Epithelial cell of proximal tubule (primary cell): ENCODE results near the gene ANKEF1. TPM values are rescaled to one million over a fixed set of nuclear protein-coding genes. Genes with fewer than 3 reads are reported as not detected.

Source experiments
- DNase-seq: peaks from one replicate; pipeline ENCODE4 v3.0.0-alpha.2; 2011; ENCODE audit warnings: low read depth
- H3K4me3 ChIP-seq: 2 replicates; pipeline ENCODE4 v1.5.1; 2011; ENCODE audit warnings: low read depth, mild to moderate bottlenecking, low read length
- CTCF ChIP-seq: conservative IDR thresholded peaks from 2 replicates; pipeline ENCODE4 v1.5.1; 2012; ENCODE audit warnings: low read depth, mild to moderate bottlenecking, low read length
- total RNA-seq: library from RNA; depleted of rRNA; stranded (reverse); fragments of >200 nt; gene quantifications from 2 replicates; pipeline ENCODE4 v1.2.3, GENCODE V29; 2015

ANKEF1 gene
- total RNA-seq, 1 donor from 2014 or later, result 3.6 TPM

GRCh38 chr20:10105046-10105445 lies 70.3 kb downstream of the ANKEF1 start:
- TF ChIP-seq CTCF, result no peak
- no peak overlapping the region for H3K4me3 ChIP-seq
- no peak for DNase-seq

Other genes with a start within 250 kb of the ANKEF1 start
- gene PAK5, start 195.9 kb upstream of the ANKEF1 start, total RNA-seq, result not detected in 2 replicates
- 0.22 and 1.4 TPM in 2 replicates for gene SNAP25, start 183.8 kb downstream of the ANKEF1 start, total RNA-seq